HG02759 (cell line): Measurements from ENCODE around the gene MFSD1.
"Not testable (repeated sequence)": the region's sequence is repeated elsewhere in the genome, so short reads cannot be mapped to it uniquely, and the experiment has no call there.

Source experiments
- ATAC-seq: cut with Tn5 transposase; IDR thresholded peaks from one replicate; pipeline ENCODE4 v1.9.1; 2021; ENCODE audit warnings: mild to moderate bottlenecking, moderate library complexity; ENCODE audit not compliant: unreplicated experiment

The MFSD1 gene

GRCh38 chr3:158775426-158776410 lies 26.1 kb upstream of the MFSD1 start:
- ATAC-seq: peak; percentile 61

- ATAC-seq: no peak
Observed at GRCh38 chr3:158776531-158776930, 25.3 kb upstream of the MFSD1 start.

GRCh38 chr3:158777161-158777873 lies 24.5 kb upstream of the MFSD1 start:
- ATAC-seq: no peak

- no peak for ATAC-seq
Observed at GRCh38 chr3:158780766-158781165, 21.1 kb upstream of the MFSD1 start.

- no peak for ATAC-seq
Observed at GRCh38 chr3:158781191-158781590, 20.7 kb upstream of the MFSD1 start.

GRCh38 chr3:158781849-158782248 lies 20.0 kb upstream of the MFSD1 start:
- ATAC-seq: no peak

- no peak for ATAC-seq
Observed at GRCh38 chr3:158782283-158782989, 19.4 kb upstream of the MFSD1 start.

GRCh38 chr3:158783051-158783450 lies 18.8 kb upstream of the MFSD1 start:
- ATAC-seq: no peak

GRCh38 chr3:158785972-158786371 lies 15.9 kb upstream of the MFSD1 start:
- ATAC-seq: no peak

GRCh38 chr3:158788446-158788845 lies 13.4 kb upstream of the MFSD1 start:
- ATAC-seq: no peak

GRCh38 chr3:158789592-158789991 lies 12.3 kb upstream of the MFSD1 start:
- no peak for ATAC-seq

- peak; percentile 85 for ATAC-seq
Observed at GRCh38 chr3:158790901-158791589, 10.8 kb upstream of the MFSD1 start.

- ATAC-seq: not testable (repeated sequence)
Observed at GRCh38 chr3:158791590-158791920, 10.3 kb upstream of the MFSD1 start.

GRCh38 chr3:158792709-158793108 lies 9.1 kb upstream of the MFSD1 start:
- ATAC-seq: no peak

GRCh38 chr3:158794206-158794605 lies 7.6 kb upstream of the MFSD1 start:
- ATAC-seq: no peak

- peak; percentile 53 for ATAC-seq
Observed at GRCh38 chr3:158794936-158795518, 6.8 kb upstream of the MFSD1 start.

- no peak for ATAC-seq
Observed at GRCh38 chr3:158801201-158801600, 653 bp upstream of the MFSD1 start.

- ATAC-seq: peak; percentile 30
Observed at GRCh38 chr3:158802409-158803268, 785 bp downstream of the MFSD1 start.

GRCh38 chr3:158804441-158804840 lies 2.6 kb downstream of the MFSD1 start:
- no peak for ATAC-seq

- ATAC-seq: no peak
Observed at GRCh38 chr3:158808697-158809096, 6.8 kb downstream of the MFSD1 start.
